Measurements from ENCODE around the gene RIPOR3.

RIPOR3 gene

GRCh38 chr20:50723672-50724071, 32.3 kb upstream of the RIPOR3 start:
- peak overlapping the region; percentile 59 for H3K27ac ChIP-seq (ENCODE audit: poor library complexity, severe bottlenecking)
- H3K27me3 ChIP-seq (ENCODE audit: insufficient read depth, poor library complexity, severe bottlenecking) = no peaks in the 10 kb centered on the region
- no peak for TF ChIP-seq CTCF (IDR thresholded peaks at IDR 0.05; ENCODE audit: poor library complexity, severe bottlenecking)

GRCh38 chr20:50722424-50723155, 31.2 kb upstream of the RIPOR3 start:
- DNase-seq (ENCODE audit: low spot score) = peak; percentile 52
- H3K27me3 ChIP-seq (ENCODE audit: insufficient read depth, poor library complexity, severe bottlenecking) = no peaks in the 10 kb centered on the region
- H3K36me3 ChIP-seq (ENCODE audit: low read depth) = no peaks in the 10 kb centered on the region
- TF ChIP-seq CTCF (IDR thresholded peaks at IDR 0.05; ENCODE audit: poor library complexity, severe bottlenecking) = no peak
- no peak for ATAC-seq (ENCODE audit: low read depth)
- no peaks in the 10 kb centered on the region for H3K9me3 ChIP-seq (ENCODE audit: severe bottlenecking)
- no peak overlapping the region for H3K4me3 ChIP-seq (ENCODE audit: severe bottlenecking)
- H3K27ac ChIP-seq (ENCODE audit: poor library complexity, severe bottlenecking) = no peak overlapping the region
- peaks cover 12% of the 10 kb centered on the region for H3K4me1 ChIP-seq (ENCODE audit: insufficient read depth, poor library complexity, severe bottlenecking)

More at GRCh38 chr20:50723672-50724071, 32.3 kb upstream of the RIPOR3 start:
- Histone ChIP-seq H3K9me3 (ENCODE audit: severe bottlenecking) (no peaks in the 10 kb centered on the region), H3K36me3 (ENCODE audit: low read depth) (no peaks in the 10 kb centered on the region), H3K4me1 (ENCODE audit: insufficient read depth, poor library complexity, severe bottlenecking) (peaks cover 22% of the 10 kb centered on the region), H3K4me3 (ENCODE audit: severe bottlenecking) (no peak overlapping the region)
- DNase-seq (ENCODE audit: low spot score) (peak; percentile 53), ATAC-seq (ENCODE audit: low read depth) (no peak)

- DNase-seq (ENCODE audit: low spot score) (peak; percentile 64), ATAC-seq (ENCODE audit: low read depth) (no peak)
- Histone ChIP-seq H3K4me1 (ENCODE audit: insufficient read depth, poor library complexity, severe bottlenecking) (peaks cover 12% of the 10 kb centered on the region), H3K4me3 (ENCODE audit: severe bottlenecking) (no peak overlapping the region), H3K27ac (ENCODE audit: poor library complexity, severe bottlenecking) (no peak overlapping the region), H3K9me3 (ENCODE audit: severe bottlenecking) (no peaks in the 10 kb centered on the region), H3K27me3 (ENCODE audit: insufficient read depth, poor library complexity, severe bottlenecking) (no peaks in the 10 kb centered on the region), H3K36me3 (ENCODE audit: low read depth) (no peaks in the 10 kb centered on the region)
- TF ChIP-seq CTCF (IDR thresholded peaks at IDR 0.05; ENCODE audit: poor library complexity, severe bottlenecking) = no peak
Measured at GRCh38 chr20:50721881-50722281, 30.5 kb upstream of the RIPOR3 start.

- Histone ChIP-seq H3K4me3 (ENCODE audit: severe bottlenecking) (no peak overlapping the region), H3K9me3 (ENCODE audit: severe bottlenecking) (no peaks in the 10 kb centered on the region), H3K4me1 (ENCODE audit: insufficient read depth, poor library complexity, severe bottlenecking) (peaks cover 14% of the 10 kb centered on the region), H3K27ac (ENCODE audit: poor library complexity, severe bottlenecking) (no peak overlapping the region), H3K27me3 (ENCODE audit: insufficient read depth, poor library complexity, severe bottlenecking) (no peaks in the 10 kb centered on the region), H3K36me3 (ENCODE audit: low read depth) (no peaks in the 10 kb centered on the region)
- DNase-seq (ENCODE audit: low spot score) (peak; percentile 11), ATAC-seq (ENCODE audit: low read depth) (no peak)
- TF ChIP-seq CTCF (IDR thresholded peaks at IDR 0.05; ENCODE audit: poor library complexity, severe bottlenecking) = no peak
Measured at GRCh38 chr20:50720582-50720981, 29.2 kb upstream of the RIPOR3 start.

- Histone ChIP-seq H3K4me3 (ENCODE audit: severe bottlenecking) (no peak overlapping the region), H3K4me1 (ENCODE audit: insufficient read depth, poor library complexity, severe bottlenecking) (peaks cover 11% of the 10 kb centered on the region), H3K9me3 (ENCODE audit: severe bottlenecking) (no peaks in the 10 kb centered on the region), H3K27ac (ENCODE audit: poor library complexity, severe bottlenecking) (no peak overlapping the region), H3K27me3 (ENCODE audit: insufficient read depth, poor library complexity, severe bottlenecking) (no peaks in the 10 kb centered on the region), H3K36me3 (ENCODE audit: low read depth) (no peaks in the 10 kb centered on the region)
- ATAC-seq (ENCODE audit: low read depth) (no peak), DNase-seq (ENCODE audit: low spot score) (peak; percentile 55)
- no peak for TF ChIP-seq CTCF (IDR thresholded peaks at IDR 0.05; ENCODE audit: poor library complexity, severe bottlenecking)
Measured at GRCh38 chr20:50720026-50720425, 28.7 kb upstream of the RIPOR3 start.
